Measurements from ENCODE around the gene ALMS1.
"Not testable (repeated sequence)": the region's sequence is repeated elsewhere in the genome, so short reads cannot be mapped to it uniquely, and the experiment has no call there.

The ALMS1 gene

DNA sequence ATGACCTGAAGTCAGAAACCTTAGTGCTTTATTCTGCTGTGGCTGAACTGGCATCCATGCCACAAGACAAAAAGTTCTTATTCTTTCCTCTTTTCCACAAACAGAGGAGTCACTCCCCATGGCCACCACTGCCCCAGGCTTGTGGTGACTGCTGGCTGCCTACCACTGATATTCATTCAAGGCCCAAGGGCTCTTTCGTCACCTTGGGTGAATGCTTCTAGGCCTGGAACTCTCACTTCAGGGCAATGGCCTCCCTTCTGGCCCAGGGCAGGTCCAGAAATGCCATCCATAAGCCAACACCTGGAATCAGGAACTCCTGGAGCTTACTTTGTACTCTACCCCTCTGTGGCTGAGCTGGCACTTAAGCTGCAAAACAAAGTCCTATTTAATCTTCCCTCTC lies 146.7 kb downstream of the ALMS1 start:
- no peak for DNase-seq (ENCODE audit: extremely low read depth, insufficient read length)
- TF ChIP-seq, protein P1, sequence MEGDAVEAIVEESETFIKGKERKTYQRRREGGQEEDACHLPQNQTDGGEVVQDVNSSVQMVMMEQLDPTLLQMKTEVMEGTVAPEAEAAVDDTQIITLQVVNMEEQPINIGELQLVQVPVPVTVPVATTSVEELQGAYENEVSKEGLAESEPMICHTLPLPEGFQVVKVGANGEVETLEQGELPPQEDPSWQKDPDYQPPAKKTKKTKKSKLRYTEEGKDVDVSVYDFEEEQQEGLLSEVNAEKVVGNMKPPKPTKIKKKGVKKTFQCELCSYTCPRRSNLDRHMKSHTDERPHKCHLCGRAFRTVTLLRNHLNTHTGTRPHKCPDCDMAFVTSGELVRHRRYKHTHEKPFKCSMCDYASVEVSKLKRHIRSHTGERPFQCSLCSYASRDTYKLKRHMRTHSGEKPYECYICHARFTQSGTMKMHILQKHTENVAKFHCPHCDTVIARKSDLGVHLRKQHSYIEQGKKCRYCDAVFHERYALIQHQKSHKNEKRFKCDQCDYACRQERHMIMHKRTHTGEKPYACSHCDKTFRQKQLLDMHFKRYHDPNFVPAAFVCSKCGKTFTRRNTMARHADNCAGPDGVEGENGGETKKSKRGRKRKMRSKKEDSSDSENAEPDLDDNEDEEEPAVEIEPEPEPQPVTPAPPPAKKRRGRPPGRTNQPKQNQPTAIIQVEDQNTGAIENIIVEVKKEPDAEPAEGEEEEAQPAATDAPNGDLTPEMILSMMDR (IDR thresholded peaks at IDR 0.05; ENCODE audit: insufficient read depth, low read length, poor library complexity, severe bottlenecking) = no peak
- H3K36me3 ChIP-seq (ENCODE audit: control insufficient read depth, insufficient read depth, low read length) = no peaks in the 10 kb centered on the region; the same call in 1 of the 2 replicates
- no peaks in the 10 kb centered on the region for H3K27me3 ChIP-seq (replicated peaks; ENCODE audit: control insufficient read depth, insufficient read depth, low read length)
- H3K4me3 ChIP-seq (replicated peaks; ENCODE audit: low read depth, low read length) = no peak overlapping the region

DNA sequence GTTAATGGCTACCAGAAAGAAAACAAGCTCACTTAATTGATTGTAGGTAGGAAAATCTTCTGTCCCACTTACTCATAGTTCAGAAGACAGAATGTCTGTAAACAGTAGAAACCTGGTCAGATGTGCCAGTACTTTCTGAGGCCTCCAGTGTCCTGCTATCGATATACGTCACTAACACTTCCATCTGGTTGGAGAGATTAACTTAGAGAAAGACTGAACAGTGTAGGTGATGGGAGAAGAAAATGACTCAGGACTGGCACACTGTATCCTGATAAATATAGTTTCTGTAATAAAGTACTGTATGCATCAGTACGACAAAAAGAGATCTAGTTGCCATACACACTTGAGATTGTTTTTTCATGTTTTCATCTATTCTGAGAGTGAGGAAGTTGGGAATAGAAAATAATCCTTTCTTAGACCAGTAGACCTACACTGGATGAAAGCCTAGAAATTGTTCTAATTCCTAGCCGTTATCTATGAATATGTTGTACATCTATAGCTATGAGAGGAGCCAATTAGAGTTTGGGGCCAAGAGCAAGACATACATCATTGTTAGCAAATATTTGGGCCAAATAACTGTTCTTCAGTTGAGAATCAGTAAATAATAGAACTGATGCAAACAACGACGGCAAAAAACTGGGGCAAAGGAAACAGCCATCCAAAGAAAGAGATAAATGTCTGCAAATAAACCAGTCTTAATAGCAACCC lies 150.7 kb downstream of the ALMS1 start:
- no peak overlapping the region for H3K4me3 ChIP-seq (replicated peaks; ENCODE audit: low read depth, low read length)
- no peak for DNase-seq (ENCODE audit: extremely low read depth, insufficient read length)
- TF ChIP-seq, protein P1 (IDR thresholded peaks at IDR 0.05; ENCODE audit: insufficient read depth, low read length, poor library complexity, severe bottlenecking) = no peak
- H3K36me3 ChIP-seq (ENCODE audit: control insufficient read depth, insufficient read depth, low read length) = no peaks in the 10 kb centered on the region; the same call in 1 of the 2 replicates
- H3K27me3 ChIP-seq (replicated peaks; ENCODE audit: control insufficient read depth, insufficient read depth, low read length) = no peaks in the 10 kb centered on the region

DNA sequence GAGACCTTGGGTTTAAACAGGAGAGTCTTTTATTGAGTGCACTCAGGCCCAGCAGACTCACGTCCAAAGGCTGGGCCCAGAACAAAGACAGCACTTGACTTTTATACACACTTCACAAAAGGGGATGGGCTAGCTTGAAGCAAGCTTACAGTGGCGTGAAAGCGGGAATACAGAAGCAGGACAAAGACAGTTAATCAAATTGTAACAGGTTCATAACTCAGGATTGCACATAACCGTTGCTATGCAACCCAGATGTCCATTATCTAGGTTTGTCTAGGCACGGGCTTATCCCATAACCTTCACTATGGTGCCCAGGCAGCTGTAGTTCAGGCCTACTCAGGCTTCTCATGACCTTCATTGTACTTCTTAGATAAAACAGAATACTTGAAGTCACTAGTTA lies 175.2 kb downstream of the ALMS1 start:
- not testable (repeated sequence) for DNase-seq (ENCODE audit: extremely low read depth, insufficient read length); H3K36me3 ChIP-seq (ENCODE audit: control insufficient read depth, insufficient read depth, low read length)

DNA sequence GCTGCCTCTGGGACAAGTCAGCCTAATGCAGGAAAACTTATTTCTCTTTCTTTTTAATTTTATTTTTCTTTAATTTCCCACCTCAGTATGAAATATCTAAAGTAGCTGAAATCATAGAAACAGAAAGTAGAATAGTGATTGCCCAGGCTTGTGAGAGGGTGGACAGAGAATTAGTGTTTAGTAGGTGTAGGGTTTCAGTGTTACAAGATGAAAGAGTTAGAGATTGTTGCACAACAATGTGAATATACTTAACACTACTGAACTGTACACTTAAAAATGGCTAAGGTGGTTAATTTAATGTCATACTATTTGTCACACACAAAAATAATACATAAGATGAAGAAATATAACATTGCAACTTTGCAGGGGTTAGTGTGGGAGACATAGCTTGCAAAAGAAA lies 175.8 kb downstream of the ALMS1 start:
- Histone ChIP-seq H3K4me3 (replicated peaks; ENCODE audit: low read depth, low read length) (no peak overlapping the region), H3K36me3 (ENCODE audit: control insufficient read depth, insufficient read depth, low read length) (no peaks in the 10 kb centered on the region), H3K27me3 (replicated peaks; ENCODE audit: control insufficient read depth, insufficient read depth, low read length) (no peaks in the 10 kb centered on the region)
- no peak for DNase-seq (ENCODE audit: extremely low read depth, insufficient read length)
- TF ChIP-seq, protein P1 (IDR thresholded peaks at IDR 0.05; ENCODE audit: insufficient read depth, low read length, poor library complexity, severe bottlenecking) = no peak

More for the DNA sequence above, 175.2 kb downstream of the ALMS1 start:
- not testable (repeated sequence) for H3K27me3 ChIP-seq (replicated peaks; ENCODE audit: control insufficient read depth, insufficient read depth, low read length); H3K4me3 ChIP-seq (replicated peaks; ENCODE audit: low read depth, low read length)

DNA sequence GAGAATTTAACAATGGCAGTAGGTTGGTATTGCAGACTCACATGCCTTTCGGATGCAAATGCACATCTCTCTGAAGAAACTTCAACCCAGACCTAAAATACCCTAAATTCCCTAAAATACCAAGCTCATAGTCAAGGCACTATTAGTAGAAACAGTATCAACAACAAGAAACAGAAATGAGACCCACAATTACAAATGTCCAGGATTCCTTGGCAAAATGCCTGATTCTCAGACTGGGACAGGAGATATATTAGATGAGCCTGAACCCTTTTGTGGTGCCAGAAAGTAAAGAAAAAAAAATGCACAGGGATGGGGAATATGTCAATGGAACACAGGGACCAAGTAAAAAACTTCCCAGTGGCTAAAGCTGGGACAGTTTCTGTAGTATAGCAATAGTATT lies 179.3 kb downstream of the ALMS1 start:
- no peak for DNase-seq (ENCODE audit: extremely low read depth, insufficient read length)
- no peaks in the 10 kb centered on the region for H3K27me3 ChIP-seq (replicated peaks; ENCODE audit: control insufficient read depth, insufficient read depth, low read length)
- H3K36me3 ChIP-seq (ENCODE audit: control insufficient read depth, insufficient read depth, low read length) = no peaks in the 10 kb centered on the region
- TF ChIP-seq, protein P1 (IDR thresholded peaks at IDR 0.05; ENCODE audit: insufficient read depth, low read length, poor library complexity, severe bottlenecking) = no peak
- H3K4me3 ChIP-seq (replicated peaks; ENCODE audit: low read depth, low read length) = no peak overlapping the region

DNA sequence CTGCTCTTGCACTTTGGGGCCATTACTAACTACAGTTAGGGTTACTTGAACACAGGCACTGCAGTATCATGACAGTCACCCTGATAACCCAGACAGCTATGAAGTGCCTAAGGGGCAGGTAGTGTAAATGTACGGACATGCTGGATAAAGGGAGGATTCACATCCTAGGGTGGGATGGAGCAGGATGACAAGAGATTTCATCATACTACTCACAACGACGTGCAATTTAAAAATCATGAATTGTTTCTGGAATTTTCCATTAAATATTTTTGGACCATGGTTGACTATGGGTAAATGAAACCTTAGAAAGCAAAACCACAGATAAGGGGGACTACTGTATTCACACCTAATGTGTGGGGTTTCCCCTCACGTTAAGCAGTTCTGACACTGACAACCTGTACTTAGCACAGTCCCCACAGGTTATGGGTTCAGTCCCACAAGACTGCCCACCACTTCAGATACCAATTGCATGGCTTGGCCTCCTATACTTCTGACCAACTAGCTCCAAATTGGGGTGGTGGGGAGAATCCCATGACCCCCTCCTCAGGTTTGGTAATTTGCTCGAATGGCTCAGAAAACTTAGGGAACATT lies 180.7 kb downstream of the ALMS1 start:
- Histone ChIP-seq H3K36me3 (ENCODE audit: control insufficient read depth, insufficient read depth, low read length) (no peaks in the 10 kb centered on the region), H3K4me3 (replicated peaks; ENCODE audit: low read depth, low read length) (no peak overlapping the region), H3K27me3 (replicated peaks; ENCODE audit: control insufficient read depth, insufficient read depth, low read length) (no peaks in the 10 kb centered on the region)
- TF ChIP-seq, protein P1 (IDR thresholded peaks at IDR 0.05; ENCODE audit: insufficient read depth, low read length, poor library complexity, severe bottlenecking) = no peak
- no peak for DNase-seq (ENCODE audit: extremely low read depth, insufficient read length)
